HFFc6 (cell line): ENCODE data around the gene COL4A2. TPM values are rescaled to one million over a fixed set of nuclear protein-coding genes. Genes with fewer than 3 reads are reported as not detected.

ENCODE experiments used
- DNase-seq: peaks from one replicate; pipeline ENCODE4 v3.0.0-alpha.2; 2018
- H3K27ac Mint-ChIP-seq: 2 replicates; pipeline ENCODE4 v1.8.0; 2020; ENCODE audit warnings: mild to moderate bottlenecking, mixed read lengths
- H3K27me3 Mint-ChIP-seq: 2 replicates; pipeline ENCODE4 v1.8.0; 2021; ENCODE audit warnings: mild to moderate bottlenecking, moderate library complexity, mixed read lengths; ENCODE audit not compliant: insufficient read depth
- H3K36me3 Mint-ChIP-seq: 2 replicates; pipeline ENCODE4 v1.8.0; 2021; ENCODE audit warnings: low read depth, mixed read lengths
- H3K4me1 Mint-ChIP-seq: 2 replicates; pipeline ENCODE4 v1.8.0; 2020; ENCODE audit warnings: low read depth, mixed read lengths
- H3K4me3 Mint-ChIP-seq: 2 replicates; pipeline ENCODE4 v1.8.0; 2020; ENCODE audit warnings: mild to moderate bottlenecking, moderate library complexity, mixed read lengths
- H3K9me3 Mint-ChIP-seq: 2 replicates; pipeline ENCODE4 v1.8.0; 2020; ENCODE audit warnings: mild to moderate bottlenecking, mixed read lengths
- total RNA-seq, 6 experiments: library from RNA; stranded (reverse); fragmentation: NEBNext Ultra II Directional; extraction: Animal tissue kit (Norgen Biotek cat#: 25700); gene quantifications; 2 replicates in 1 of 6; 3 replicates in 5 of 6; pipeline ENCODE4 v1.2.3, GENCODE V29; 2021
- TF ChIP-seq, protein P1 (sequence below): fragments of 200-600 bp; sonication (generic); IDR thresholded peaks from 2 replicates; pipeline ENCODE4 v1.5.0; 2021; ENCODE audit warnings: antibody characterized with exemption, mild to moderate bottlenecking

The COL4A2 gene
- total RNA-seq, 6 experiments from 2014 or later, result 202 to 327 (median 217) TPM

- TF ChIP-seq, protein P1, sequence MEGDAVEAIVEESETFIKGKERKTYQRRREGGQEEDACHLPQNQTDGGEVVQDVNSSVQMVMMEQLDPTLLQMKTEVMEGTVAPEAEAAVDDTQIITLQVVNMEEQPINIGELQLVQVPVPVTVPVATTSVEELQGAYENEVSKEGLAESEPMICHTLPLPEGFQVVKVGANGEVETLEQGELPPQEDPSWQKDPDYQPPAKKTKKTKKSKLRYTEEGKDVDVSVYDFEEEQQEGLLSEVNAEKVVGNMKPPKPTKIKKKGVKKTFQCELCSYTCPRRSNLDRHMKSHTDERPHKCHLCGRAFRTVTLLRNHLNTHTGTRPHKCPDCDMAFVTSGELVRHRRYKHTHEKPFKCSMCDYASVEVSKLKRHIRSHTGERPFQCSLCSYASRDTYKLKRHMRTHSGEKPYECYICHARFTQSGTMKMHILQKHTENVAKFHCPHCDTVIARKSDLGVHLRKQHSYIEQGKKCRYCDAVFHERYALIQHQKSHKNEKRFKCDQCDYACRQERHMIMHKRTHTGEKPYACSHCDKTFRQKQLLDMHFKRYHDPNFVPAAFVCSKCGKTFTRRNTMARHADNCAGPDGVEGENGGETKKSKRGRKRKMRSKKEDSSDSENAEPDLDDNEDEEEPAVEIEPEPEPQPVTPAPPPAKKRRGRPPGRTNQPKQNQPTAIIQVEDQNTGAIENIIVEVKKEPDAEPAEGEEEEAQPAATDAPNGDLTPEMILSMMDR, result no peak
- H3K27me3 Mint-ChIP-seq, result peaks cover 5% of the 10 kb centered on the region
- peaks cover 42% of the 10 kb centered on the region for H3K36me3 Mint-ChIP-seq
- H3K27ac Mint-ChIP-seq, result peak overlapping the region; percentile 57; the same call in 1 of the 2 replicates
- no peak overlapping the region; the same call in 1 of the 2 replicates for H3K4me3 Mint-ChIP-seq
- H3K4me1 Mint-ChIP-seq, result peaks cover 93% of the 10 kb centered on the region
- no peak for DNase-seq
- H3K9me3 Mint-ChIP-seq, result no peaks in the 10 kb centered on the region
Observed at GRCh38 chr13:110324026-110324749, 17.1 kb downstream of the COL4A2 start.

DNA sequence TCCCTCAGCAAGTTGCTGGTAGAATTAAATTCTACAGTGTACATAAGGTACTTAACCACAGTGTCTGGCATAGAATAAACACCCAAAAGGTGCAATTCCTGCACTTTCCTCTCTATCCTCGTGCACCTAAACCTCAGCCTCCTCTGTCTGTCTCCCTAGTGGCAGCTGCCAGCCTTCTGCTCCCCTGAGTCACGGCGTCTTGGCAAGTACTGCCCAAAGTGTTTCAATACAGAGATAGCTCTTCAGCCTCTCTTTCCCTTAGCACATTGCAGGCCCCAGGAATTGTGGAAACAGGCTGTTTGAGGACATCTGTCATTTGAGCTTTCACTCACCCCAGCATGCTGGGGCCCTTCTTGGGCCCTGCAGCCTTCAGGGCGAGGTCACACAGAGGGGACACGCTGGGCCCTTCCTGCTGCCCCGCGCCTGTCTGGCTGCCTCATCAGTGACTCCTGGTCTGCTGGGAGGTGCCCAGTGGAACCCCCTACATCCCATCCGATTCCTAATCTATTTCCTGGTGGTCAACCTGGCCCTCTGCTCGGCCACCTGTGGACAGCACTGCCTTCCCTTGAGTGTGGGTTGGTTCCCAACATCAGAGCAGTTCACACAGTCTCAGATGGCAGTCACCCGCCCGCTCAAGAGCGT, 19.3 kb downstream of the COL4A2 start:
- TF ChIP-seq, protein P1, result no peak
- DNase-seq, result no peak
- H3K27me3 Mint-ChIP-seq, result peaks cover 5% of the 10 kb centered on the region
- peak overlapping the region; percentile 77 for H3K27ac Mint-ChIP-seq
- peaks cover 93% of the 10 kb centered on the region for H3K4me1 Mint-ChIP-seq
- H3K9me3 Mint-ChIP-seq, result no peaks in the 10 kb centered on the region
- peak overlapping the region; percentile 67; the same call in 1 of the 2 replicates for H3K4me3 Mint-ChIP-seq
- peaks cover 52% of the 10 kb centered on the region for H3K36me3 Mint-ChIP-seq

DNA sequence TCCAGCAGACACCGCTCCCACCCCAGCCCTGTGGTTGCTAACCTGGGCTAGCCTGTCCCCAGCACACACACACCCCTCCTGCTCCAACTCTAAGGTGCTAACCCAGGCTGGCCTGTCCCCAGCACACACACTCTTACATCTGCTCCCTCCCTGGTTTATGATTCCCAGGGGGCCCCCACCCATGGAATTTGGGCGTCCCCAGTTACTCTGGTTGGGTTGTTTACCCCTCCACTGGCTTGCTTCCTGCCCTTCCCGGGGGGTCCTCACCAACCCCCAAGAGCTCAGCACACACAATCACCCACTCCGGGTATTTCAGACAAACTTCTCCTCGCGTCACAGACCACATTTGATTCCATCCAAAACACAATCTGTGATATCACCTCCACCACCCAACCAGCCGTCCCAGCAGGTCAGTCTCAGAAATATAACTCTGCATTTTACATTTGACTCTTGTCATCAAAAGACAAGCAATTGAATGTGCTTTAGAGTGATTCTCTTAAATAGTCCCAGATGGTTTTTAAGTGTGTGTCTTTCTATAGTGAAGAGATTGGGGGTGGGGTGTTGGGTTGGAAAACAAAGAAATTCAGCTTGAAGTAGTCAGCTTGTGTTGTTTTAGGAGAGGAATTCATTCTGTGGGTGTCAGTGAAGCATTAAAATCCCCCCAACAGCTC, 20.1 kb downstream of the COL4A2 start:
- no peak for DNase-seq
- TF ChIP-seq, protein P1, result no peak
- H3K4me1 Mint-ChIP-seq, result peaks cover 93% of the 10 kb centered on the region

GRCh38 chr13:110328573-110328972, 21.5 kb downstream of the COL4A2 start:
- Mint-ChIP-seq H3K4me3 (no peak overlapping the region), H3K4me1 (peaks cover 93% of the 10 kb centered on the region), H3K36me3 (peaks cover 43% of the 10 kb centered on the region), H3K9me3 (no peaks in the 10 kb centered on the region), H3K27me3 (peaks cover 3% of the 10 kb centered on the region), H3K27ac (peak overlapping the region; percentile 81; the same call in 1 of the 2 replicates)
- TF ChIP-seq, protein P1, result no peak
- DNase-seq, result no peak

More for the DNA sequence above, 20.1 kb downstream of the COL4A2 start:
- Mint-ChIP-seq H3K4me3 (peak overlapping the region; percentile 67), H3K9me3 (no peaks in the 10 kb centered on the region), H3K36me3 (peaks cover 46% of the 10 kb centered on the region), H3K27ac (peak overlapping the region; percentile 77), H3K27me3 (peaks cover 5% of the 10 kb centered on the region)

DNA sequence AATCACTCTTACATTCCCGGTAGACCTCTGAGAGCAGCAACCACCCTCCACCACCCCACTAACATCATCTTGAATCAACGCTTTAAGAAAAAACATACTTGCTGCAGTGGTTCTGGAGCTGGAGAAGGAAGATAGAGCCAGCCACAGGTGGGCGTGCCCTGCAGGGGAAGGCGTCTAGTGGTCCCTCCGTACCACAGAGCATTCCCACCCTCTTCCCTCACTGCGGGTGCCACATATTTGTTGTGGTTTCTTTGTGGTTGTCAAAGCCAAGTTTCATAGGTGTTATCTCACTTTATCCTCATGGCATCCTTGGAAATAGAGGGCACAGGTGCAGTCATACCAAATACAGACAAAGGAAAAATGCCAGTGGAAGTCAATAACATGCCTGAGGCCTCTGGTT, 22.2 kb downstream of the COL4A2 start:
- no peaks in the 10 kb centered on the region for H3K9me3 Mint-ChIP-seq
- peak overlapping the region; percentile 81; the same call in 1 of the 2 replicates for H3K27ac Mint-ChIP-seq
- no peak for DNase-seq
- H3K36me3 Mint-ChIP-seq, result peaks cover 46% of the 10 kb centered on the region
- H3K4me1 Mint-ChIP-seq, result peaks cover 93% of the 10 kb centered on the region
- H3K4me3 Mint-ChIP-seq, result no peak overlapping the region; the same call in 1 of the 2 replicates
- H3K27me3 Mint-ChIP-seq, result peaks cover 3% of the 10 kb centered on the region
- TF ChIP-seq, protein P1, result no peak
